AG09309 (cell line): ENCODE measurements around the gene LRRC7.
"Not testable (repeated sequence)": the region's sequence is repeated elsewhere in the genome, so short reads cannot be mapped to it uniquely, and the experiment has no call there.

Experiments
- DNase-seq: peaks from one replicate; pipeline ENCODE4 v3.0.0-alpha.2; 2010; ENCODE audit warnings: low read depth
- H3K4me3 ChIP-seq: 2 replicates; pipeline ENCODE4 v1.5.1; 2011; ENCODE audit warnings: mild to moderate bottlenecking, low read depth, low read length, moderate library complexity; ENCODE audit not compliant: control insufficient read depth
- CTCF ChIP-seq: IDR thresholded peaks from 2 replicates; pipeline ENCODE4 v1.5.1; 2011; ENCODE audit warnings: mild to moderate bottlenecking, low read depth, low read length, inconsistent platforms; ENCODE audit not compliant: insufficient read depth, control insufficient read depth; ENCODE audit errors: missing control alignments

Gene LRRC7

GRCh38 chr1:70038025-70038424, 470.3 kb downstream of the LRRC7 start:
- TF ChIP-seq CTCF, result no peak
- DNase-seq, result peak; percentile 66
- H3K4me3 ChIP-seq, result no peak overlapping the region

- TF ChIP-seq CTCF, result no peak
- no peak overlapping the region for H3K4me3 ChIP-seq
- no peak for DNase-seq
Measured at GRCh38 chr1:70039485-70039884, 471.8 kb downstream of the LRRC7 start.

DNA sequence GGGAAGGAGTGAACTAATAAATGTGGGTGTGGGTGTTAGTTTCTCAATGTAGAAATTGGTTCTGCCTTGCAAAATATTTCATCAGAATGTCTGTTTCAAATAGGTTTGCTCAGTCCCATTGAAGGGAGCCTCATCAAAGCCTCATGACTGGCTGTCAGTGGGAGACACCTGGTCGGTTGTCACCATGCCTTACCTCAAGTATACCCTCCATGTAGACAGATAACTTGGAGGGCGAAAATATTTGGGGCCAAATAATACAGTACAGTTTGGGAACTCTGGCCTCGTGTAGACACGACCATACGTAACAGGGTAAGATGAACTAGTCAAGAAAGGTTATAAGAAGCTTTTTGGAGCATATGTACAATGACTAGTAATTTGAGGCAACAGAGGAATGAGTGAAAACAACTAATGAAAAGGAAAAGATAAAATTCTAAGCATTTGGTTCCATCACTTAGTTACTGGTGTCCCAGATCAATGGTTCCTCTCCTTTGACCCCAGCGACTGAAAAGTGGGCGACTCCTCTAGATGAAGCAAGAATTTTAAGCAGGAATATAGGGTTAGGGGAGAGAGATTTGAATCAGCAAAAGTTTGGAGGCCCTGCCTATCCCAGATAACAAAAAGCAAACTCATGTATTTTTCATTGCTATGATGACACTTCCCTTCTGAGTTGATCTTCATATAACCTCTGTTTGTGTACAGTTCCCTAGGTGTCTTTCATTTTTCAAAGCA, 473.8 kb downstream of the LRRC7 start:
- DNase-seq, result no peak
- no peak for TF ChIP-seq CTCF
- no peak overlapping the region for H3K4me3 ChIP-seq

GRCh38 chr1:70042090-70042731, 474.5 kb downstream of the LRRC7 start:
- TF ChIP-seq CTCF, result no peak
- peak; percentile 11 for DNase-seq
- H3K4me3 ChIP-seq, result no peak overlapping the region

DNA sequence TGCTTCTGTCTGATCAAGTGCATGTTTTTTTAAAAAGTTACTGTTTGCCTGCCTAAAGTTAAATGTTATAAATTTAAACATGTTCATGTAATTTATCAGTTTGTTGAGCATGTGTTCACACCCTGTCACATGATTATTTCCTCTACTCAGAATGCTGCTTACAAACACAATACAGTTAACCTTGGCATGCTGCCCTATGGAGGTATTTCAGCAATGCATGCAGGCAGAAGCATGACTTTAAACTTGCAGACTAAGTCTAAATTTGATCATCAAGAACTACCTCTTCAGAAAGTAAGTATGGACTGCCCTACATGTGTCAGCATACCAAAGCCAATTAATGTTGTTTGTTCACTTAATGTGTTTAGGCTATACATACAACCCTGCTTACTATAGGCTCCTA, 476.1 kb downstream of the LRRC7 start:
- peak; percentile 28 for DNase-seq
- no peak overlapping the region for H3K4me3 ChIP-seq
- no peak for TF ChIP-seq CTCF

GRCh38 chr1:70044832-70045231, 477.1 kb downstream of the LRRC7 start:
- no peak overlapping the region for H3K4me3 ChIP-seq
- peak; percentile 47 for DNase-seq
- TF ChIP-seq CTCF, result no peak

- DNase-seq, result not testable (repeated sequence)
Measured at GRCh38 chr1:70045581-70045980, 477.9 kb downstream of the LRRC7 start.

More at GRCh38 chr1:70045581-70045980, 477.9 kb downstream of the LRRC7 start:
- H3K4me3 ChIP-seq, result not testable (repeated sequence)
